SK-N-SH treated with all-trans-retinoic acid at 6 μM for 48 hours (cell line): ENCODE data around the gene MT1H.

Experiments used
- ATAC-seq: fragments of 200-7000 bp; cut with Tn5 transposase; 3 replicates; pipeline ENCODE4 v1.9.1; 2020; ENCODE audit warnings: mild to moderate bottlenecking, moderate library complexity
- ARNTL ChIP-seq: fragments of 450-650 bp; formaldehyde crosslinking; IDR thresholded peaks from 2 replicates; pipeline ENCODE4 v1.5.0; 2020; ENCODE audit warnings: low read depth, mild to moderate bottlenecking, moderate library complexity, borderline replicate concordance
- BACH2 ChIP-seq: fragments of 250-450 bp; sonication (Bioruptor Pico); IDR thresholded peaks from 2 replicates; pipeline ENCODE4 v1.9.0; 2021; ENCODE audit warnings: mild to moderate bottlenecking, borderline replicate concordance
- CREB5 ChIP-seq: fragments of 250-450 bp; sonication (Bioruptor Pico); IDR thresholded peaks from 2 replicates; pipeline ENCODE4 v1.5.1; 2020; ENCODE audit warnings: low read depth, mild to moderate bottlenecking, moderate library complexity
- CSDC2 ChIP-seq: fragments of 250-450 bp; sonication (Bioruptor Pico); IDR thresholded peaks from 2 replicates; pipeline ENCODE4 v1.5.0; 2020; ENCODE audit warnings: mild to moderate bottlenecking, moderate library complexity
- CSRNP3 ChIP-seq: fragments of 250-450 bp; sonication (Bioruptor Pico); IDR thresholded peaks from 2 replicates; pipeline ENCODE4 v1.5.1; 2021; ENCODE audit warnings: mild to moderate bottlenecking, moderate library complexity
- ESRRG ChIP-seq: fragments of 250-450 bp; sonication (Bioruptor Pico); IDR thresholded peaks from 2 replicates; pipeline ENCODE4 v1.6.1; 2021; ENCODE audit warnings: mild to moderate bottlenecking
- GLIS3 ChIP-seq: fragments of 250-450 bp; sonication (Bioruptor Pico); IDR thresholded peaks from 2 replicates; pipeline ENCODE4 v1.5.0; 2020; ENCODE audit warnings: mild to moderate bottlenecking, moderate library complexity
- ISL1 ChIP-seq: fragments of 250-450 bp; sonication (Bioruptor Pico); IDR thresholded peaks from 2 replicates; pipeline ENCODE4 v2.1.2; 2022; ENCODE audit warnings: mild to moderate bottlenecking, moderate library complexity
- OSR1 ChIP-seq: fragments of 250-450 bp; sonication (Bioruptor Pico); IDR thresholded peaks from 2 replicates; pipeline ENCODE4 v1.8.0; 2022; ENCODE audit warnings: moderate library complexity, mild to moderate bottlenecking, inconsistent platforms
- POU6F1 ChIP-seq: fragments of 250-450 bp; sonication (Bioruptor Pico); IDR thresholded peaks from 2 replicates; pipeline ENCODE4 v1.8.0; 2021; ENCODE audit warnings: low read depth, mild to moderate bottlenecking, moderate library complexity, borderline replicate concordance
- PPARA ChIP-seq: fragments of 250-450 bp; sonication (Bioruptor Pico); IDR thresholded peaks from 2 replicates; pipeline ENCODE4 v1.5.0; 2020; ENCODE audit warnings: mild to moderate bottlenecking, borderline replicate concordance
- RARB ChIP-seq: fragments of 250-450 bp; sonication (Bioruptor Pico); IDR thresholded peaks from 2 replicates; pipeline ENCODE4 v1.8.0; 2021; ENCODE audit warnings: mild to moderate bottlenecking, moderate library complexity
- SNAI2 ChIP-seq: fragments of 250-450 bp; sonication (Bioruptor Pico); IDR thresholded peaks from 2 replicates; pipeline ENCODE4 v1.5.0; 2020; ENCODE audit warnings: mild to moderate bottlenecking, moderate library complexity
- TCF4 ChIP-seq: fragments of 250-450 bp; sonication (Bioruptor Pico); IDR thresholded peaks from 2 replicates; pipeline ENCODE4 v1.8.0; 2021; ENCODE audit warnings: mild to moderate bottlenecking, moderate library complexity, borderline replicate concordance
- TOX ChIP-seq: fragments of 250-450 bp; sonication (Bioruptor Pico); IDR thresholded peaks from 2 replicates; pipeline ENCODE4 v1.8.0; 2021; ENCODE audit warnings: mild to moderate bottlenecking, moderate library complexity, borderline replicate concordance
- TSHZ2 ChIP-seq: fragments of 250-450 bp; sonication (Bioruptor Pico); IDR thresholded peaks from 2 replicates; pipeline ENCODE4 v1.5.0; 2020; ENCODE audit warnings: mild to moderate bottlenecking, moderate library complexity
- ZC3H10 ChIP-seq: fragments of 250-450 bp; sonication (Bioruptor Pico); IDR thresholded peaks from 2 replicates; pipeline ENCODE4 v1.5.1; 2021; ENCODE audit warnings: mild to moderate bottlenecking, moderate library complexity
- ZFP3 ChIP-seq: fragments of 250-450 bp; sonication (Bioruptor Pico); IDR thresholded peaks from 2 replicates; pipeline ENCODE4 v1.5.0; 2020; ENCODE audit warnings: mild to moderate bottlenecking, moderate library complexity
- ZFP30 ChIP-seq: fragments of 450-650 bp; formaldehyde crosslinking; IDR thresholded peaks from 2 replicates; pipeline ENCODE4 v1.5.0; 2022; ENCODE audit warnings: mild to moderate bottlenecking, moderate library complexity
- ZNF565 ChIP-seq: fragments of 450-650 bp; formaldehyde crosslinking; conservative IDR thresholded peaks from 2 replicates; pipeline ENCODE4 v1.5.0; 2020; ENCODE audit warnings: low read depth, mild to moderate bottlenecking, moderate library complexity
- ZNF70 ChIP-seq: fragments of 450-650 bp; formaldehyde crosslinking; IDR thresholded peaks from 2 replicates; pipeline ENCODE4 v1.5.0; 2020; ENCODE audit warnings: mild to moderate bottlenecking, moderate library complexity
- ZNF8 ChIP-seq: fragments of 450-650 bp; formaldehyde crosslinking; IDR thresholded peaks from 2 replicates; pipeline ENCODE4 v1.5.0; 2020; ENCODE audit warnings: mild to moderate bottlenecking, moderate library complexity

Gene MT1H

GRCh38 chr16:56645838-56646237, 23.8 kb upstream of the MT1H start:
- ATAC-seq: no peak

DNA sequence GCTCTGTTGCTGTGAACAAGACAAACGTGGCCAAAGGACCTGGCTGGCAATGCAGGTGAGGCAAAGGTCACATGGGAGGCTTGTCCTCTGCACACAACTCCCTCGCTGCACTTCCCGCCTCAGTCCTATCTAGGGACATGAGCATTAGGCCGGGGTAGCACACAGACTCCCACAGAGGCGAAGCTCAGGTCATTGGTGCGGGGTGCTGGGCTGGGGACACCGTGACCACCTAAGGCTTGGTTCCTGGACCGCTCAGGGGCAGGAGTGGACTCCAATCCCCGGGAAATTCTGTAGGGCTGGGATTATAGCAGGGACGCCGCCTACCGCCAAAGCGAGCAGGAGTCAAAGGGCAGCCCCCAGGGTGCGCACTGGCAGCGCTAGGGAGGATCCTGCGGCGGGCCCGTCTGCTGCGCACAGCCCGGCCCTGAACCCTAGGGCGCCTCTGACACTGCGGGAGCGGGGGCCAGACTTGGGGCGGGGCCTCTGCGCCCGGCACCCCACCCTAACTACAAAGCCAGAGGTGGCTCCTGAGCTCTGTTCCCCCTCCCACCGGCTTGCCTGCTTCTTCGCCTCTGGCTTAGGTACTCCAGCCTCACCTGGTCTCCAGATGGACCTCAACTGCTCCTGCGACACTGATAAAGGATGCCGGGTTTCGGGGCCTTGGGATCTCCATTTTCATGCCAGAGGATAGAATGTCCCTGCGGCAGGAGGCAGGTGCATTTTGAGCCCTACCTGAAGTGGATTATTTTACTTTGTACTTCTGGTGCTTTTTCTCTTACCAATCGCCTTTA, 21.8 kb upstream of the MT1H start:
- TF ChIP-seq ZNF70 (CRISPR knock-in tag): no peak
- no peak for TF ChIP-seq ZC3H10 (CRISPR knock-in tag)
- no peak for TF ChIP-seq ZFP3 (CRISPR knock-in tag)
- TF ChIP-seq TCF4 (CRISPR knock-in tag): no peak
- TF ChIP-seq SNAI2 (CRISPR knock-in tag): no peak
- no peak for TF ChIP-seq ARNTL
- no peak for TF ChIP-seq CSRNP3 (CRISPR knock-in tag)
- no peak for TF ChIP-seq ESRRG
- no peak for TF ChIP-seq PPARA
- no peak for TF ChIP-seq BACH2
- no peak for TF ChIP-seq TOX (CRISPR knock-in tag)
- TF ChIP-seq POU6F1 (CRISPR knock-in tag): no peak
- TF ChIP-seq ISL1 (CRISPR knock-in tag): no peak
- no peak for TF ChIP-seq CSDC2 (CRISPR knock-in tag)
- TF ChIP-seq RARB (CRISPR knock-in tag): no peak
- no peak for TF ChIP-seq ZFP30
- no peak for TF ChIP-seq ZNF8
- TF ChIP-seq OSR1 (CRISPR knock-in tag): no peak
- TF ChIP-seq, all 23 proteins: peak for 0
- ATAC-seq: no peak

More at GRCh38 chr16:56645838-56646237, 23.8 kb upstream of the MT1H start:
- TF ChIP-seq GLIS3 (CRISPR knock-in tag) (no peak), ARNTL (no peak), CREB5 (CRISPR knock-in tag) (no peak), ESRRG (no peak), SNAI2 (CRISPR knock-in tag) (no peak), CSDC2 (CRISPR knock-in tag) (no peak), OSR1 (CRISPR knock-in tag) (no peak), TOX (CRISPR knock-in tag) (no peak), ISL1 (CRISPR knock-in tag) (no peak), ZNF8 (no peak), BACH2 (no peak), ZNF70 (CRISPR knock-in tag) (no peak)

GRCh38 chr16:56649271-56649670, 20.3 kb upstream of the MT1H start:
- no peak for ATAC-seq
- TF ChIP-seq CSRNP3 (CRISPR knock-in tag) (no peak), ZC3H10 (CRISPR knock-in tag) (no peak), TOX (CRISPR knock-in tag) (no peak), GLIS3 (CRISPR knock-in tag) (no peak), OSR1 (CRISPR knock-in tag) (no peak), CSDC2 (CRISPR knock-in tag) (no peak), ISL1 (CRISPR knock-in tag) (no peak), RARB (CRISPR knock-in tag) (no peak), ESRRG (no peak), ZFP30 (no peak), TSHZ2 (CRISPR knock-in tag) (no peak), ZNF8 (no peak), CREB5 (CRISPR knock-in tag) (no peak), ZNF565 (CRISPR knock-in tag) (no peak), SNAI2 (CRISPR knock-in tag) (no peak), POU6F1 (CRISPR knock-in tag) (no peak)
- TF ChIP-seq, all 23 proteins: peak for 0
